ENCODE data around the gene TBCB. TPM values are rescaled to one million over a fixed set of nuclear protein-coding genes. Genes with fewer than 3 reads are reported as not detected.

TBCB gene
- total RNA-seq, 1 experiment from 2014 or later: 141 TPM

DNA sequence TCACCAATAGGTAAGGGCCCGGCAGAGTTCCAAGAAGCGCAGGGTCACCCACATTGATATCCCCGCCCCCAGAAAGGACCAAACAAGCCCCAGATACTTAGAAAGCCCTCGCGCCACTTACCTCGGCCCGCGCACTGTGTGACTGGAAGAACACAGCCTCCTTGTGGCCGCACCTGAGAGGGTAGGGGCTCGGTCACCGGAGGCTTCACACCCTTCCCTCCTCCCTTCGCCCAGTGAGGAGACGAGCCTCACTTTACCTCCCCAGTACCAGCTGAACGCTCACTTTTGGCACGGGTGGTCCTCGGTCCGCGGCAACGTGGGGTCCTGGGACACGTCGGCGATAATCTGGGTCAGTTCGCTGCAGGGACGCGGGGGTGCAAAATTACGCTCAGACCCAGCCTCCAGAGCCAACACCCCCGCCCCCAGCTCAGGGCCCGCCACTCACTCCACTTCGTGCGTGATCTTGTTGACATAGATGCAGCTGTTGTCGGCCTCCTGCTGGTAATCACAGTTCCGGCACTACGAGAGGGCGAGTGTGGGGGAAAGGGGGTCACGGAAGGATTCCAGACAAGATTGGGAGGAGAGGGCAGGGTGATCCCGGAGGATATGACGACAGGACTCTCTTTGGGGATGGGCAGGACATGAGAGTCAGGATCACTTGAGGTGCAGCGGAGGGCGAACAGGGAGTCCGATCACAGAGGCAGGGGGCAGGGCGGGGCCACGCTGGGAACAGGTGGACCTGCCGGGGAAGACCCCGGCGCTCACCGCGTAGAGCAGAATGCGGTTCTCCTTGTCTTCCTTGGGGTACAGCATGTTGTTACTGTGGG is 1.2 kb upstream of the TBCB start:
- Histone ChIP-seq H2AFZ (ENCODE audit: low read depth, low read length, poor library complexity, severe bottlenecking) (no peak overlapping the region), H4K20me1 (ENCODE audit: insufficient read depth) (no peaks in the 10 kb centered on the region), H3K4me1 (ENCODE audit: control insufficient read depth in 1 of 2, insufficient read depth in 2 of 2, low read length in 2 of 2) (peaks cover 7 to 27% of the 10 kb centered on the region in 2 experiments; a peak in 3 of 4 replicates), H3K9ac (ENCODE audit: low read length) (peak overlapping the region; percentile 86), H3K27ac (ENCODE audit: low read depth, low read length) (peak overlapping the region; percentile 92), H3K27me3 (ENCODE audit: insufficient read depth, low read length) (no peaks in the 10 kb centered on the region), H3K9me3 (ENCODE audit: control insufficient read depth in 1 of 2, insufficient read depth in 1 of 2, low read depth in 1 of 2, low read length in 2 of 2) (no peaks in the 10 kb centered on the region), H3K4me2 (ENCODE audit: low read length) (peak overlapping the region; percentile 95), H3K36me3 (ENCODE audit: control insufficient read depth in 1 of 2, insufficient read depth in 2 of 2, low read length in 2 of 2) (peaks cover 13 to 14% of the 10 kb centered on the region in 2 experiments; a peak in 3 of 4 replicates), H3K79me2 (ENCODE audit: insufficient read depth, low read length) (peaks cover 28% of the 10 kb centered on the region), H3K4me3 (replicated peaks in 1 of 2; ENCODE audit: low read depth in 1 of 2, low read length in 2 of 2) (peak overlapping the region; percentile 82 to 99), H3K9me2 (ENCODE audit: insufficient read depth) (no peaks in the 10 kb centered on the region)
- ChIA-PET CTCF (interaction anchor here (2.3 kb wide), 1 partner anchor 13 kb away, joined by 16 read pairs; no protein-coding TSS in a partner anchor), RAD21 (ENCODE audit: low non-redundant PET in 1 of 2, low total read pairs in 2 of 2, uncharacterized antibody in 2 of 2, unreplicated experiment in 2 of 2) (interaction anchor here in 1 of 2 experiments (1.2 kb wide), 1 partner anchor 54 kb away, joined by 3 read pairs; no protein-coding TSS in a partner anchor), POLR2A (interaction anchor here (0.7 to 1.3 kb wide), 3 partner anchors 14 to 100 kb away, joined by 3 to 19 read pairs (median 6); partner anchors contain the start of genes THAP8, ZNF146 and ZNF565)
- TSS peak; percentile 66 for BruUV-seq (replicated peaks)
- no peak for TF ChIP-seq SRF (IDR thresholded peaks at IDR 0.05; ENCODE audit: low read depth)
- TF ChIP-seq, protein P1, sequence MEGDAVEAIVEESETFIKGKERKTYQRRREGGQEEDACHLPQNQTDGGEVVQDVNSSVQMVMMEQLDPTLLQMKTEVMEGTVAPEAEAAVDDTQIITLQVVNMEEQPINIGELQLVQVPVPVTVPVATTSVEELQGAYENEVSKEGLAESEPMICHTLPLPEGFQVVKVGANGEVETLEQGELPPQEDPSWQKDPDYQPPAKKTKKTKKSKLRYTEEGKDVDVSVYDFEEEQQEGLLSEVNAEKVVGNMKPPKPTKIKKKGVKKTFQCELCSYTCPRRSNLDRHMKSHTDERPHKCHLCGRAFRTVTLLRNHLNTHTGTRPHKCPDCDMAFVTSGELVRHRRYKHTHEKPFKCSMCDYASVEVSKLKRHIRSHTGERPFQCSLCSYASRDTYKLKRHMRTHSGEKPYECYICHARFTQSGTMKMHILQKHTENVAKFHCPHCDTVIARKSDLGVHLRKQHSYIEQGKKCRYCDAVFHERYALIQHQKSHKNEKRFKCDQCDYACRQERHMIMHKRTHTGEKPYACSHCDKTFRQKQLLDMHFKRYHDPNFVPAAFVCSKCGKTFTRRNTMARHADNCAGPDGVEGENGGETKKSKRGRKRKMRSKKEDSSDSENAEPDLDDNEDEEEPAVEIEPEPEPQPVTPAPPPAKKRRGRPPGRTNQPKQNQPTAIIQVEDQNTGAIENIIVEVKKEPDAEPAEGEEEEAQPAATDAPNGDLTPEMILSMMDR (IDR thresholded peaks at IDR 0.05 in 2 of 3, conservative IDR thresholded peaks at IDR 0.05 in 1 of 3; ENCODE audit: borderline replicate concordance in 1 of 3, insufficient read depth in 1 of 3, low read depth in 2 of 3, low read length in 2 of 3): peak in 2 of 3 experiments; percentile 5 to 15; a peak in 2 of 6 replicates
- ATAC-seq (peak; percentile 4; the same call in 1 of the 2 replicates), DNase-seq (ENCODE audit: low read depth, low spot score) (no peak)
- intact Hi-C loops (cut with micrococcal nuclease): loop anchor here (10.0 kb wide), 1 partner anchor 109 kb away; the partner anchor contains the start of gene SYNE4
